Measurements from ENCODE around the gene PALMD.

The PALMD gene

GRCh38 chr1:99645699-99646531 is at the start of gene PALMD:
Gene PALMD (plus strand): TSS chr1:99646113. CDS start chr1:99646318, 205 bp downstream.
- TF ChIP-seq CTCF (IDR thresholded peaks at IDR 0.05) (no peak), ZFX (IDR thresholded peaks at IDR 0.05; ENCODE audit: borderline replicate concordance) (no peak)
- H3K27ac ChIP-seq: peak within 1 kb of the TSS; percentile 89

- TF ChIP-seq ZFX (IDR thresholded peaks at IDR 0.05; ENCODE audit: borderline replicate concordance) (no peak), CTCF (IDR thresholded peaks at IDR 0.05) (no peak)
- no peak overlapping the region for H3K27ac ChIP-seq
Measured at GRCh38 chr1:99598738-99599411, 47.0 kb upstream of the PALMD start.

- TF ChIP-seq ZFX (IDR thresholded peaks at IDR 0.05; ENCODE audit: borderline replicate concordance) (no peak), CTCF (IDR thresholded peaks at IDR 0.05) (no peak)
- H3K27ac ChIP-seq: no peak overlapping the region
Measured at GRCh38 chr1:99599678-99600175, 46.2 kb upstream of the PALMD start.

- TF ChIP-seq CTCF (IDR thresholded peaks at IDR 0.05) (no peak), ZFX (IDR thresholded peaks at IDR 0.05; ENCODE audit: borderline replicate concordance) (no peak)
- no peak overlapping the region for H3K27ac ChIP-seq
Measured at GRCh38 chr1:99600782-99601181, 45.1 kb upstream of the PALMD start.

GRCh38 chr1:99601208-99601607 is 44.7 kb upstream of the PALMD start:
- no peak overlapping the region for H3K27ac ChIP-seq
- TF ChIP-seq CTCF (IDR thresholded peaks at IDR 0.05) (no peak), ZFX (IDR thresholded peaks at IDR 0.05; ENCODE audit: borderline replicate concordance) (no peak)

- TF ChIP-seq ZFX (IDR thresholded peaks at IDR 0.05; ENCODE audit: borderline replicate concordance) (no peak), CTCF (IDR thresholded peaks at IDR 0.05) (no peak)
- H3K27ac ChIP-seq: no peak overlapping the region
Measured at GRCh38 chr1:99601709-99602403, 44.1 kb upstream of the PALMD start.
